Hippocampal formation (tissue), 2 donors: ENCODE measurements around the gene NGF.
"Not testable (repeated sequence)": the region's sequence is repeated elsewhere in the genome, so short reads cannot be mapped to it uniquely, and the experiment has no call there.

Experiments used
- DNase-seq, 2 donors: peaks; one replicate each; lab custom pipeline; 2025; lab: John Stamatoyannopoulos, UW

The NGF gene

DNA sequence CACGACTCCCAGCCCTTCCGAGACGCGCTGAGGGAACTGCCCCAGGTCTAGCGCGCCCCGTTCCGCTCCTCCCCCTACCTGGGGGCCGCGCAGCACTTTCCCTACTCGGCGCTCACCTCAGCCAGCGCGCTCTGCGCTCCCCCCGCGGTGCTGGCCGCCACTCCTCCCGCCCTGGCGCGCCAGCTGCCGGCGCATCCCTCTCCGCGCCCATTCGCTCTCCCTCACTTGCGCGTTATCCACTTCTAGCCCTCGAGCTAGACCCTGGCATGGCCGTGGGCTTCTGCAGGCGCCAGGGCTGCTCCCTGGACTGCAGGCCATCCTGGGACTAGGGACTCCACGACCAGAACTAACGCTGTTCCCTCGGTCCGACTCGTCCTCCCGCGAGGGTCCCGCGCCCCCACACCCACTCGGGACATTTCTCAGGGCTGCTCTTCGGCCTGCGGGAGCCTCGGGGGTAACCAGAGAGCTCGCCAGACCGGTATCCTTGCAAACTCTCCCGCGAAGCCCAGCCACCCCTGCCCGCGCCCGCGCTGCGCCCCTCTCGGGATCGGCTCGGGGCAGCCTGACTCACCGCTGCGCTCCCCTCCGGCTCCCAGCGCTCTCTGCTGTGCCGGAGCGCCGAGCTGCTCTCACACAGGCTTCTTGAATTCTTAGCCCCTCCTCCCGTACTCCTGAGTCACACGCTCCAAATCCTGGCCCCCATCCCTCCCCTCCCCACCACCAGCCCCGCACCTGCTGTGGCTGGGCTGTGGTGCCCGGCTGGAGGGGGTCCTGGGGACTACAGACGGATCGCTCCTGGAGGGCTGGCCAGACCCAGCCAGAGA is at the start of gene NGF:
Gene NGF (minus strand): TSS at position 617 of the 824 bp plus-strand sequence. CDS start 51,454 bp downstream, outside the sequence.
- DNase-seq = no peak

DNA sequence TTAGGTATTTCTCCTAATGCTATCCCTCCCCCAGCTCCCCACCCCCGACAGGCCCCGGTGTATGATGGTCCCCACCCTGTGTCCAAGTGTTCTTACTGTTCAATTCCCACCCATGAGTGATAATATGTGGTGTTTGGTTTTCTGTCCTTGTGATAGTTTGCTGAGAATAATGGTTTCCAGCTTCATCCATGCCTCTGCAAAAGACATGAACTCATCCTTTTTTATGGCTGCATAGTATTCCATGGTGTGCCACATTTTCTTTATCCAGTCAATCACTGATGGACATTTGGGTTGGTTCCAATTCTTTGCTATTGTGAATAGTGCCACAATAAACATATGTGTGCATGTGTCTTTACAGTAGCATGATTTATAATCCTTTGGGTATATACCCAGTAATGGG is 45.4 kb upstream of the NGF start:
- not testable (repeated sequence) for DNase-seq

DNA sequence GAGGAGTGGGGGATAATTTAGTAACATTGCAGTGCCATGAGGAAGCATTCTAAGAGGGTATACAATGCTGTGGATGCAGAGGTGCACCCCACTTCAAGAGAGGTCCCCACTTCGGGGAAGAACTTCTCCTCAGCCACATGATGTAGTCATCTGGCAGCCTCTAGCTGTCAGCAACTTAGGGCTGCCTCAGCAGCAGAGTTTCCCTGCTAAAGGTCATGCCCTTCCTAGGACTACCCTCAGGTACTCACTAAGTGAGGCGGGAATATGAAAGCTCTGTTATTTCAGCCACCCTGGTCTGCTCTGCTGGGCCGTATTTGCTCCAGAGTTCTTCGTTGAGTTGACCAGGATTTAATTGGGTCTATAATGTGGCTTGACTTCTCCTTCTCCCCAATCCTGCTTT is 41.9 kb upstream of the NGF start:
- no peak for DNase-seq

DNA sequence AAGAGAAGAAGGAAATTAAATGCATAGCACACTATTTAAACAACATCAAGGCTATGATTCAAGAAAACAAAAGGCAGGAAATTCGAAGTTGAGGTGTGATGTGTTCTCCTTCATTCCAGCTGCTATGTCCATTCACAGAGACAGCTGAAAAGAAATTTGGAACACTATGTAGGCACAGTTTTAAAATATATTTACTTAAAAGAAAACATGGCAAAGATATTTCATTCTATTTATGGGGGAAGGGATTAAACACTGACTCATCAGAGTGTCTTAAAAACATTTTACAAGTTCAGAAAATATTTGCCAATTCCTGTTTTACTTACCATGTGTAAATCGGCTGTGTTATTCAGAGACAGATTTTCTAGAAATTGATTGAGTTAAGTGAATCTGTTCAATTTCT is 39.4 kb upstream of the NGF start:
- DNase-seq = no peak

GRCh38 chr1:115374598-115374997 is 36.5 kb upstream of the NGF start:
- no peak for DNase-seq

- DNase-seq = no peak
These were observed 35.3 kb upstream of the NGF start for GRCh38 chr1:115373305-115373704.

GRCh38 chr1:115365738-115366137 is 27.7 kb upstream of the NGF start:
- DNase-seq = no peak

DNA sequence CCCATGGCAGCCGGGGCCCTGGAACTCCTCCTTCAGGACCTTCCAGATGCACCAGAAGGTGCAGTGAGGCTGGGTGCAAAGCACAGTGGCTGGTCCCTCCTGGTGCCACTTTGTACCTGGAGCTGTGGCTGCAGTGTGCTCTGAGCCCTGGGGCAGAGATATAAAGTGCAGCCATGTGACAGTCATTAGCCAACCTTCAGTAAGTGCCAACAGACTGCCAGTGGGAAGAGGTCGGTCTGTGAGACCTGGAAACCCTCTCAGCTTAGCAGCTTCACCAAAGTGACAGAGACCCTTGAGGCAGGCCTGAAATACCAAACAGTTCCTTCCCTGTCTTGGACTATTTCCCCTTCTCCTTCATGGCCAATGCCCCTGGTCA is 26.7 kb upstream of the NGF start:
- no peak for DNase-seq

GRCh38 chr1:115364046-115364779 is 26.2 kb upstream of the NGF start:
- no peak for DNase-seq

GRCh38 chr1:115363171-115363570 is 25.1 kb upstream of the NGF start:
- no peak for DNase-seq

DNA sequence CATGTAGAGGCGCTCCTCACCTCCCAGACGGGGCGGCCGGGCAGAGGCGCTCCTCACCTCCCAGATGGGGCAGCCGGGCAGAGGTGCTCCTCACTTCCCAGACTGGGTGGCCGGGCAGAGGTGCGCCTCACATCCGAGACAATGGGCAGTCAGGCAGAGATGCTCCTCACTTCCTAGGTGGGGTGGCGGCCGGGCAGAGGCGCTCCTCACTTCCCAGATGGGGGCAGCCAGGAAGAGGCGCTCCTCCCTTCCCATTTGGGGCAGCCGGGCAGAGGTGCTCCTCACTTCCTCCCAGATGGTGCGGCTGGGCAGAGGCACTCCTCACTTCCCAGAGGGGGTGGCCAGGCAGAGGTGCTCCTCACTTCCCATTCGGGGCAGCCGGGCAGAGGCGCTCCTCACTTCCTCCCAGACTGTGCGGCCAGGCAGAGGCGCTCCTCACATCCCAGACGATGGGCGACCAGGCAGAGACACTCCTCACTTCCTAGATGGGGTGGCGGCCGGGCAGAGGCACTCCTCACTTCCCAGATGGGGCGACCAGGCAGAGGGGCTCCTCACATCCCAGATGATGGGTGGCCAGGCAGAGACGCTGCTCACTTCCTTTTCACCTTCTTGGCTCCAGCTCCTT is 22.6 kb upstream of the NGF start:
- not testable (repeated sequence) for DNase-seq

- DNase-seq = not testable (repeated sequence)
These were observed 21.9 kb upstream of the NGF start for GRCh38 chr1:115359787-115360452.

- DNase-seq = no peak
These were observed 18.3 kb upstream of the NGF start for GRCh38 chr1:115356356-115356755.

DNA sequence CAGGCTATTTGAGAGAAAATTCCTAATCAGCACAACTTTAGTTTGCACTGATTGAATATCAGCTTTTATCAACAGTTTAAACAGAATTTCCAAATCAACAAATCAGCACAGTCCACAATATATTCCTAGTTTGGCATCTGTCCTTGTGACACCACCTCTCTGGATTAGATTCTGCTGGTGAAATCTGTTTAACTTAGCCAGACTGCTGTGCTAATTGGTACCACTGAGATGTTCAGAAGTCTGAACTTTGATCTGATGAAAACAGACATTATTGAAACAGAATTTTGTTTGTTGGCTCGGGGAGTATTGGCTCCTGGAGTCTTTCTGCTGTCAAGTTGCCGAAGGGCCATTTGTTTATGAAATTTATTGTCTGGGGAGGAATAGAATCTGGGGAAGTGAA is 17.0 kb upstream of the NGF start:
- no peak for DNase-seq

DNA sequence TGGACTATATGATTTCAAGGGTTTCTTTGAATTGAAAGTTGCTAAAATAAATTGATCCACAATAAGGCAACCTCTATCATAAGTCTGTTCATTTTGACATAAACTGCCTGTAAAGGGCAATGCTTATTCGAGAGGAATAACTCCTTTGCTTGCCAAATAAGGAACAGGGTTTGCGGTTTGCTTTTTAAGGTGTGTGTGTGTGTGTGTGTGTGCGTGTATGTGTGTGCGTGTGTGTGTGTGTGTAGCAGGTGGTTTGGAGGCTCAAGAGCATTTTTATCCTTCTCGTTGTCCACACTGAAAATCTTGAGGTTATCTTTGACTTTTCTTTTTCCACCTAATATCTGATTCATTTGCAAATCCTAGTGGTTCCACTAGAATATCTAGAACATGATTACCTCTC is 13.1 kb upstream of the NGF start:
- no peak for DNase-seq

DNA sequence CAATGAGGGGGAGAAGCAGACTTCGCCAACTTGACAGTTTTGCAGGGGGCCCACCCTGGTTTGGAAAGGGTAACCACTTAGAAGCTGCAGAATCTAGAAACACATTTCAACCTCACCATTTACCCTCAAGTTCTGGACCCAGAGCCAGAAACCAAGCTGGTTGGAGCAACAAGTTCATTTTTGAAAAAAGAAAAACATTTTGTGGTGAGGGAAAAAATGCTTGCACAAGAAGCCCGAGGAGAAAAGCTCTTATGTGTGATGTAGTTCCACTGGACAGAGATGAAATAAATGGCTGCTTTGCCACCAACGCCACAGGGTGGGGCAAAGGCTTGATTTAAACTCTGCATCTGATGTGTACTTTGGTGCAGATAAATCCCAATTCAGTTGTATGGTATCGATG is 10.6 kb upstream of the NGF start:
- no peak for DNase-seq

GRCh38 chr1:115347282-115347681 is 9.2 kb upstream of the NGF start:
- DNase-seq = no peak

DNA sequence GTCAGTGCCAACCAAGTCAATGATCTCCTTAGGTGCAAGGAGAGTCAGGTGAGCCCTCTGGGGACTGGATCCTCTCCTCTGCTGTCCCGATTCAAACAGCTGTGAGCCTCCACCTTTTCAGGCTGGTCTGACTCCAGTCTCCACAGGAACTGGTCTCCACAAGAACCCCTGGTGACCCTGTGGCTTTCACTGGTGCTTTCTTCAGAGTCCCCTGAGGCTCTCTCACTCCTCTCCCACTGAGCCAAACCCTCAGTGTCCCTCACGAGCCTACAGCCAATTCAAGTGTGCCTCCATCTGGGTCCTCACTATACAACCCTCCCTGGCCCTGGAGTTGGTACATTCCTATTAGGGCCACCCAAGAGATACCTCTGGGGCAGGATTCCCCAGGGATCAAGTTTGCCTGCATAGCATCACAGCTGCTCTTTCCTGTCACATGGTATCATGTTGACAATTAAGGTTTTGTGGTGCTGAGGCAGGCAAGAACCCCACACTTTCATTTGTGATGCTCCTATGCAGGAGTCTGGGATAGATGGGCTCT is 5.2 kb upstream of the NGF start:
- DNase-seq = no peak

- no peak for DNase-seq
These were observed 3.9 kb upstream of the NGF start for GRCh38 chr1:115341948-115342347.

- DNase-seq = no peak
These were observed 2.8 kb upstream of the NGF start for GRCh38 chr1:115340879-115341278.

DNA sequence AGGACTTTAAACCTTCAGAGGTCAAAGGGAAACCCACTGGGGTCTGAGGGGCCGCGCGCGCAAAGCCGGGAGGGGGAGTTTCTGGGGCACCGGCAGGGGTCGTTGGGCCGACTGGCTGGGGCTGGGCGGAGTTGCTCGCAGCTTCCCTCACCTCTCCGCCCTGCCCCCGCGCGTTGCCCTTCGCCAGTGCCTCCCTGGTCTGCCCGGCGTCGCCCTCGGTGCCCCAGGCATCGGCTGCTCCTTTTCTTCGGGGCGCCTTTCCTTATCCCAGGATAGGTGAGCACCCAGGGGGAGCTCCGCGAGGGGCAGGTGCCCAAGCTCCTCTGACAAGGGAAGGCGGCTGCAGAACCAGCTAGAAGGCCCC is 390 bp upstream of the NGF start:
- DNase-seq = no peak

DNA sequence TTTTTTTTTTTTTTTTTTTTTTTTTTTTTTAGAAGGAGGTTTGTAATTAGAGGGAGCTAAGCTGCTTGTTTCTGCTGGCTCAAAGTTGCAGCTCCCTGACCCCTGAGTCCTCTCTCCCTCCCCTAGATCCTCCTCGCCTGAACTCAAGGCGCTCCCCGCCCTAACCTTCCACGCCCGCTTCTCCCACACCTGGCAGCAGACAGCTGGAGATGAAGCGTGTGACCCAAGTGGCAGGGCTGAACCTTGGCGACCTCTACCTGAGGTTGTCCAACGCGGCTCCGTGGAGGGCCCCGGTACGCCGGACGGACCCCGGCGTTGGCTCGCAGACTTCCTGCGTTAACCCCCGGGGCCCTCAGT is 795 bp downstream of the NGF start:
- DNase-seq = no peak
